Sigmoid colon (tissue), 7 donors: ENCODE data around the gene SMYD2. TPM values are rescaled to one million over a fixed set of nuclear protein-coding genes. Genes with fewer than 3 reads are reported as not detected.

ENCODE experiments used
- DNase-seq: peaks from one replicate; pipeline ENCODE4 v3.0.0-alpha.2; 2019
- H3K27ac ChIP-seq, 4 donors: fragments of 200-600 bp; sonication (generic); one replicate each; pipeline ENCODE4 v1.5.1; 2016 to 2019; ENCODE audit warnings: mild to moderate bottlenecking in 1 of 4
- H3K27me3 ChIP-seq, 3 donors: fragments of 200-600 bp; sonication (generic); one replicate each; pipeline ENCODE4 v1.5.1; 2019; ENCODE audit warnings: mild to moderate bottlenecking in 1 of 3
- H3K36me3 ChIP-seq, 4 donors: fragments of 200-600 bp; sonication (generic); one replicate each; pipeline ENCODE4 v1.5.1; 2016 to 2019
- H3K4me1 ChIP-seq, 4 donors: fragments of 200-600 bp; sonication (generic); one replicate each; pipeline ENCODE4 v1.5.1; 2017 to 2019
- H3K4me3 ChIP-seq, 4 donors: fragments of 200-600 bp; sonication (generic); one replicate each; pipeline ENCODE4 v1.5.1; 2017 to 2019; ENCODE audit warnings: mild to moderate bottlenecking in 2 of 4, moderate library complexity in 1 of 4
- H3K9me3 ChIP-seq, 4 donors: fragments of 200-600 bp in 3 of 4; sonication (generic) in 3 of 4; one replicate each; pipeline versions ENCODE4 v1.5.1 to v1.6.1; 2013 to 2019
- EP300 ChIP-seq, 4 donors: sonication (generic); formaldehyde crosslinking; IDR thresholded peaks; one replicate each; pipeline ENCODE4 v1.6.1; 2017; ENCODE audit warnings: antibody characterized with exemption in 4 of 4
- POLR2A ChIP-seq, 2 donors: fragments of 450-650 bp; IDR thresholded peaks; one replicate each; pipeline ENCODE4 v1.6.1; 2016; ENCODE audit warnings: antibody characterized with exemption in 2 of 2, mild to moderate bottlenecking in 2 of 2, moderate library complexity in 2 of 2
- POLR2AphosphoS5 ChIP-seq, 4 donors: sonication (generic); formaldehyde crosslinking; IDR thresholded peaks; one replicate each; pipeline ENCODE4 v1.6.1; 2017; ENCODE audit warnings: antibody characterized with exemption in 4 of 4
- WGBS, 2 donors: extraction: QIAGEN DNeasy Blood & Tissue Kit; methylation state at CpG; one replicate each; pipeline ENCODE4 v1.1.7; 2013; 5-methylcytosine and 5-hydroxymethylcytosine counted together
- intact Hi-C: fragments of 100-400 bp; cut with DNase I; formaldehyde crosslinking; loops from one replicate; pipeline ENCODE4 v1.15.1; 2023
- polyA plus RNA-seq, 3 donors: library from polyadenylated mRNA; stranded (reverse); fragments of 200-250 nt; gene quantifications; one replicate each; pipeline ENCODE4 v1.2.3, GENCODE V29; 2013
- total RNA-seq, 4 donors: library from RNA; depleted of rRNA; stranded (reverse); fragments of >200 nt; gene quantifications; one replicate each; pipeline ENCODE4 v1.1.0, GENCODE V29; 2016
- TF ChIP-seq, protein P1 (sequence below), 4 experiments: fragments of 450-650 bp in 3 of 4; fragments of 200-600 bp in 1 of 4; IDR thresholded peaks; one replicate each; pipeline ENCODE4 v1.5.1; 2016 to 2019; ENCODE audit warnings: antibody characterized with exemption in 4 of 4, mild to moderate bottlenecking in 3 of 4, moderate library complexity in 2 of 4
- donor health status: healthy with polysubstance abuse.
- donor health status: Bipolar disorder and iron deficiency.
- donor health status: healthy.

The SMYD2 gene
- total and polyA plus RNA-seq, 7 donors: 12.5 to 23.4 (median 16.7) TPM

DNA sequence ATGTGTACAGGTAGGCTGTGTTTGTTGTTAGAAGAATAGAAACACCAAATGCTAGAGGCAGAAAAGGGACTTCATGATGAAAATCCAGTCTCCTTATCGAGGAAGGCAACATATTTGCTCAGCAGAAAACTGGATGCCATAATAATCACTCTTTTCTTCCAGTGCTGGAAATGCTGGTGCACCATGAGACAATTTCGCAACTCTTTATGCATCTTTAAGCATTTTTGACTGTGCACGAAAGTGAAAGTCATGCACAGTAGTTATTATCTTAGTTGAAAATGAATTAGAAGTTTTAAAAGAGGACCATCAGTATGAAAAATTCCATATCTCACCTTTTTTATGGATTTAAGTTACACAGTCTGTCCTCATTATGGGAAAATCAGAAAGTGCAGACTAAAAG, 29.1 kb downstream of the SMYD2 start:
- H3K27me3 ChIP-seq: no peaks in the 10 kb centered on the region
- no peaks in the 10 kb centered on the region for H3K4me1 ChIP-seq
- TF ChIP-seq, protein P1, sequence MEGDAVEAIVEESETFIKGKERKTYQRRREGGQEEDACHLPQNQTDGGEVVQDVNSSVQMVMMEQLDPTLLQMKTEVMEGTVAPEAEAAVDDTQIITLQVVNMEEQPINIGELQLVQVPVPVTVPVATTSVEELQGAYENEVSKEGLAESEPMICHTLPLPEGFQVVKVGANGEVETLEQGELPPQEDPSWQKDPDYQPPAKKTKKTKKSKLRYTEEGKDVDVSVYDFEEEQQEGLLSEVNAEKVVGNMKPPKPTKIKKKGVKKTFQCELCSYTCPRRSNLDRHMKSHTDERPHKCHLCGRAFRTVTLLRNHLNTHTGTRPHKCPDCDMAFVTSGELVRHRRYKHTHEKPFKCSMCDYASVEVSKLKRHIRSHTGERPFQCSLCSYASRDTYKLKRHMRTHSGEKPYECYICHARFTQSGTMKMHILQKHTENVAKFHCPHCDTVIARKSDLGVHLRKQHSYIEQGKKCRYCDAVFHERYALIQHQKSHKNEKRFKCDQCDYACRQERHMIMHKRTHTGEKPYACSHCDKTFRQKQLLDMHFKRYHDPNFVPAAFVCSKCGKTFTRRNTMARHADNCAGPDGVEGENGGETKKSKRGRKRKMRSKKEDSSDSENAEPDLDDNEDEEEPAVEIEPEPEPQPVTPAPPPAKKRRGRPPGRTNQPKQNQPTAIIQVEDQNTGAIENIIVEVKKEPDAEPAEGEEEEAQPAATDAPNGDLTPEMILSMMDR (IDR thresholded peaks at IDR 0.05): no peak
- no peak for TF ChIP-seq POLR2A (IDR thresholded peaks at IDR 0.05)
- no peak for TF ChIP-seq EP300 (IDR thresholded peaks at IDR 0.05)
- no peak for TF ChIP-seq POLR2AphosphoS5 (IDR thresholded peaks at IDR 0.05)

DNA sequence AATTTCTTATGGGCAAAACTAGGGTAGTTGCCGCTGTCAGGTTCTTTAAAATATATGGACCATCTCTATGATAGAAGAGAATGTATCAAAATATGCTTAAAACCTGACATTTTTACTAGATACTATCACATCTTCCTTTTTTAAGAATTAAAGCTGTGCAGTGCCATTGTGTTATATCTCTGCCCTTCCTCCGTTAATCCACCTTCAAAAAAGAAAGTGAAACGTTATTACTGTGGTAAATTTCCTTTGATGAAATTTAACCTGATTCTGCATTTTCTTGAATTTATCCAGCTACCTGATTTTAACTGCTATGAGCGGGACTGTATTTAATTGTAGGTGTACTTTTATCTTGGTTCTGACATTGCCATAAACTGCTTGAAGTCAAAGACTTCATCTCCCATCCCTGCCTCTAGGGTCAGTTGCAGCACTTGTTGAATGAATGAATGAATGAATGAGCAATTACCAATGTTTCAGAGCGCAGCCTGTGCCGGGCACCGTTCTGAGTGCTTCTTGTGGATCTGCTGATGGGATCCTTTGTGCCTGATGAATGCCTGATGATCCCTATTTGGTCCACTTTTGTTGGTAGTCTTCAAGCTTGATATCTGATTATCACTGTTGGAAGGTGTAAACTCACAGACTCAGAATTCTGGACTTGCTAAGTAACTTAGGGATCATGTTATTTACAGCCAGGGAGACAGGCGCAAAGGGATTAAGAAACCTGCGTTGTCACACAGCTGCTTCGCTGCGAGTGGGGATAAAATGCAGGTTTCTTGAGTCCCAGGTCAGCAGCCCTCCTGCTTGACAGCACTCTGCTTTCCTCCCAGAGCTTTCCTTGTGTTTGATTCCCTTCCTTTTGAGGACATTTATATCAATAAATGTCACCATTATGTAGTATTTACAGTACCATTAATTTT, 30.1 kb downstream of the SMYD2 start:
- intact Hi-C loops: no loop called here
- H3K4me1 ChIP-seq: no peaks in the 10 kb centered on the region
- H3K27me3 ChIP-seq: no peaks in the 10 kb centered on the region
- 81 to 82% methylated on average over 11 of the region's 11 CpGs for WGBS, 2 donors
- no peaks in the 10 kb centered on the region for H3K9me3 ChIP-seq
- H3K36me3 ChIP-seq: no peaks in the 10 kb centered on the region
- H3K4me3 ChIP-seq: no peak overlapping the region
- DNase-seq: no peak
- no peak for TF ChIP-seq POLR2A (IDR thresholded peaks at IDR 0.05)
- no peak for TF ChIP-seq POLR2AphosphoS5 (IDR thresholded peaks at IDR 0.05)
- TF ChIP-seq EP300 (IDR thresholded peaks at IDR 0.05): no peak
- H3K27ac ChIP-seq: no peak overlapping the region

More for the DNA sequence above, 29.1 kb downstream of the SMYD2 start:
- H3K4me3 ChIP-seq: no peak overlapping the region
- H3K9me3 ChIP-seq: no peaks in the 10 kb centered on the region
- no peak overlapping the region for H3K27ac ChIP-seq
- no peaks in the 10 kb centered on the region for H3K36me3 ChIP-seq
- intact Hi-C loops: no loop called here
- 74 to 77% methylated on average over 3 of the region's 3 CpGs for WGBS, 2 donors
- no peak for DNase-seq

DNA sequence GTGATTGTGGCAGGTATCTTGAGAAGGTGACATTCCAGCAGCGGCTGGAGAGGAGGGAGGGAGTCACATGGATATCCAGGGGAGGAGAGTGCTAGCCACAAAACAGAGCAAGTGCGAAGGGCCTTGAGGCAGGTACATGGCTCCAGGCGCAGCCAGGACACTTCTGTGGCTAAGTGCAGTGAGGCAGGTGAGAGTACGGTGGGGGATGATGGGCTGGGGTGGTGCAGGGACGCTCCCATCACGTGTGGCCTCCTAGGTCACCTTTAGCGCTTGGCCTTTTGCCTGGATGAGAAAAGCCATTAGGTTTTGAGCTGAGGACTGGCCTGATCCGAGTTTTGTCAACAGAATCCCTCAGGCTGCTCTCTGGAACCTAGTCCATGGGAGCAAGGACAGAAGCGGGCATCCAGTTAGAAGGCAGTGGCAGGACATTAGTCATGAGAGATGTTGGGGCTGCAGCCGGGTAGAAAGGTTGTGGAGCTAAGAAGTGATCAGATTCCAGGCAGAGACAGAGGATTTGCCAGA, 31.6 kb downstream of the SMYD2 start:
- Histone ChIP-seq H3K36me3 (no peaks in the 10 kb centered on the region), H3K4me3 (no peak overlapping the region), H3K9me3 (no peaks in the 10 kb centered on the region), H3K27ac (no peak overlapping the region), H3K4me1 (no peaks in the 10 kb centered on the region), H3K27me3 (no peaks in the 10 kb centered on the region)
- no peak for DNase-seq
- 92 to 93% methylated on average over 10 of the region's 10 CpGs for WGBS, 2 donors
- no peak for TF ChIP-seq EP300 (IDR thresholded peaks at IDR 0.05)
- TF ChIP-seq POLR2A (IDR thresholded peaks at IDR 0.05): no peak
- TF ChIP-seq POLR2AphosphoS5 (IDR thresholded peaks at IDR 0.05): no peak
- TF ChIP-seq, protein P1 (IDR thresholded peaks at IDR 0.05): no peak
- intact Hi-C loops: no loop called here

DNA sequence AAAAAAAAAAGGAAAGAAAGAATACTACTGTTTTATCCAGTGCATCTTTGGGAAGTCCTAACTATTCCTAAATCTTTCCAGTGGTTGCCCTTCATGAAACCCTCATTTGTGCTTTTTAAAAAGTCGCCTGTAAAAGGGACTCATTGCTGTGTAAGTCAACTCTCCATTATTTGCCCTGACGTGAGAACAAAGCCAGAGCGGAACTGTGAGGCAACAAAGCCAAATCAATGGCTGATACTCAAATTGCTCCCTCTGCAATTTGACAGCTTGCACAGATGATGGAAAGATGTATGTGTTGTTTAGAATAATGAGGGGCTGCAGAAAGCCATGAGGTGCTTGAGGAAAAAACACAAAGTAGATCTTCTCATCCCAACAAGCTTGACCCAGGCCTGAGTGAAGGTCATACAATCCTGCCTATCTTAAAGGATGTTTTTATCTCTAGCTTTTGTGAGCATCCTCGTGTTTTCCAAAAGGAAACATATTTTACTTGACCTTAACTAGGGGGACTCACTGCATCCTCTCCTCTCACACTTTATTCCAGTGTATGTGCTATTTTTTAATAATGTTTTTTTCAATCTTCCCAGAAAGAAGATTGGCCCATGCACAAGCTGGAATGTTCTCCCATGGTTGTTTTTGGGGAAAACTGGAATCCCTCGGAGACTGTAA, 33.4 kb downstream of the SMYD2 start:
- Histone ChIP-seq H3K27ac (no peak overlapping the region), H3K27me3 (no peaks in the 10 kb centered on the region), H3K9me3 (no peaks in the 10 kb centered on the region), H3K4me3 (no peak overlapping the region), H3K4me1 (no peaks in the 10 kb centered on the region), H3K36me3 (peaks cover 0 to 8% (median 0%) of the 10 kb centered on the region in 4 donors)
- intact Hi-C loops: no loop called here
- WGBS, 2 donors: 93 to 95% methylated on average over 5 of the region's 5 CpGs
- TF ChIP-seq POLR2A (IDR thresholded peaks at IDR 0.05) (no peak), EP300 (IDR thresholded peaks at IDR 0.05) (no peak), POLR2AphosphoS5 (IDR thresholded peaks at IDR 0.05) (no peak)
- TF ChIP-seq, protein P1 (IDR thresholded peaks at IDR 0.05): no peak
- DNase-seq: no peak

DNA sequence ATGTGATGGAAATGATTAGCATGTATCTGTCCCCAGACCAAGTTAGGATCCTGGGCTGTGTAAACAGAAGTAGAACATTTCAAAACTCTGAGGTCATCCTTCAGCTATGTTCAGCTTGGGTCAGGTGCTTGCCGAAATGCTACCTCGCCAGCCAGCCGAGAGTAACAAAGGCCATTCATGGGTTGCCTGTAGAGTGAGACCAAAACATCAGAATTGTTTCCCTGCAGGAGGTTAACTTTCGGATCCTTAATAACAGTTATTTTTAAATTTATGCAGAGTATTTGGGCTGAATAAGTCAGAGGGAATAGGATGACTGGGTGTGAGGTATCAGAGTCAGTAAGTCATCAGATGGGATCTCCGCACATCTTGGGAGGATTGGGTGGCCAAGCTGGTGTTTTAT, 35.6 kb downstream of the SMYD2 start:
- no peak overlapping the region for H3K27ac ChIP-seq
- intact Hi-C loops: no loop called here
- DNase-seq: no peak
- no peaks in the 10 kb centered on the region for H3K4me1 ChIP-seq
- no peak overlapping the region for H3K4me3 ChIP-seq
- TF ChIP-seq POLR2A (IDR thresholded peaks at IDR 0.05): no peak
- TF ChIP-seq, protein P1 (IDR thresholded peaks at IDR 0.05): no peak
- TF ChIP-seq POLR2AphosphoS5 (IDR thresholded peaks at IDR 0.05): no peak
- no peak for TF ChIP-seq EP300 (IDR thresholded peaks at IDR 0.05)
- peaks cover 0 to 11% (median 0%) of the 10 kb centered on the region in 4 donors for H3K36me3 ChIP-seq
- no peaks in the 10 kb centered on the region for H3K9me3 ChIP-seq
- no peaks in the 10 kb centered on the region for H3K27me3 ChIP-seq
- 92 to 94% methylated on average over 5 of the region's 5 CpGs for WGBS, 2 donors
